Measurements from ENCODE around the gene GRIK4.

Gene GRIK4

GRCh38 chr11:120917559-120918239 lies 406.2 kb downstream of the GRIK4 start:
- DNase-seq (ENCODE audit: low spot score) = no peak

GRCh38 chr11:120918257-120918656 lies 406.7 kb downstream of the GRIK4 start:
- no peak for DNase-seq (ENCODE audit: low spot score)

GRCh38 chr11:120919045-120919444 lies 407.5 kb downstream of the GRIK4 start:
- DNase-seq (ENCODE audit: low spot score) = no peak

- no peak for DNase-seq (ENCODE audit: low spot score)
Measured at GRCh38 chr11:120919566-120919965, 408.0 kb downstream of the GRIK4 start.

- DNase-seq (ENCODE audit: low spot score) = no peak
Measured at GRCh38 chr11:120923866-120924508, 412.4 kb downstream of the GRIK4 start.

- no peak for DNase-seq (ENCODE audit: low spot score)
Measured at GRCh38 chr11:120925944-120926343, 414.4 kb downstream of the GRIK4 start.

GRCh38 chr11:120928627-120929026 lies 417.1 kb downstream of the GRIK4 start:
- no peak for DNase-seq (ENCODE audit: low spot score)

- DNase-seq (ENCODE audit: low spot score) = no peak
Measured at GRCh38 chr11:120929090-120929489, 417.5 kb downstream of the GRIK4 start.

GRCh38 chr11:120929664-120930154 lies 418.2 kb downstream of the GRIK4 start:
- DNase-seq (ENCODE audit: low spot score) = peak; percentile 62

GRCh38 chr11:120931057-120931779 lies 419.7 kb downstream of the GRIK4 start:
- DNase-seq (ENCODE audit: low spot score) = peak; percentile 8

- no peak for DNase-seq (ENCODE audit: low spot score)
Measured at GRCh38 chr11:120932305-120932915, 420.9 kb downstream of the GRIK4 start.

GRCh38 chr11:120936356-120936755 lies 424.8 kb downstream of the GRIK4 start:
- no peak for DNase-seq (ENCODE audit: low spot score)

GRCh38 chr11:120937501-120937900 lies 426.0 kb downstream of the GRIK4 start:
- no peak for DNase-seq (ENCODE audit: low spot score)

- no peak for DNase-seq (ENCODE audit: low spot score)
Measured at GRCh38 chr11:120938260-120938659, 426.7 kb downstream of the GRIK4 start.

GRCh38 chr11:120940160-120940848 lies 428.8 kb downstream of the GRIK4 start:
- no peak for DNase-seq (ENCODE audit: low spot score)

- DNase-seq (ENCODE audit: low spot score) = no peak
Measured at GRCh38 chr11:120941000-120941399, 429.5 kb downstream of the GRIK4 start.

- no peak for DNase-seq (ENCODE audit: low spot score)
Measured at GRCh38 chr11:120942701-120943100, 431.2 kb downstream of the GRIK4 start.

GRCh38 chr11:120945042-120945441 lies 433.5 kb downstream of the GRIK4 start:
- DNase-seq (ENCODE audit: low spot score) = no peak

GRCh38 chr11:120950880-120951279 lies 439.3 kb downstream of the GRIK4 start:
- DNase-seq (ENCODE audit: low spot score) = no peak

GRCh38 chr11:120952461-120953434 lies 441.2 kb downstream of the GRIK4 start:
- no peak for DNase-seq (ENCODE audit: low spot score)

- DNase-seq (ENCODE audit: low spot score) = no peak
Measured at GRCh38 chr11:120954381-120954780, 442.8 kb downstream of the GRIK4 start.

Measured in hematopoietic multipotent progenitor cell treated with erythropoietin and hydrocortisone succinate and interleukin-3 and kit ligand, for 17 days (in vitro differentiated cells).